HG03196 (cell line): Measurements from ENCODE around the gene PCDHA10.

Source experiments
- ATAC-seq: cut with Tn5 transposase; IDR thresholded peaks from one replicate; pipeline ENCODE4 v1.9.1; 2021; ENCODE audit not compliant: unreplicated experiment

The PCDHA10 gene

GRCh38 chr5:140883927-140884697 is 28.4 kb downstream of the PCDHA10 start:
- ATAC-seq: no peak

- no peak for ATAC-seq
Observed at GRCh38 chr5:140916325-140916724, 60.6 kb downstream of the PCDHA10 start.
